Measurements from ENCODE around the gene AKNAD1.

AKNAD1 gene

DNA sequence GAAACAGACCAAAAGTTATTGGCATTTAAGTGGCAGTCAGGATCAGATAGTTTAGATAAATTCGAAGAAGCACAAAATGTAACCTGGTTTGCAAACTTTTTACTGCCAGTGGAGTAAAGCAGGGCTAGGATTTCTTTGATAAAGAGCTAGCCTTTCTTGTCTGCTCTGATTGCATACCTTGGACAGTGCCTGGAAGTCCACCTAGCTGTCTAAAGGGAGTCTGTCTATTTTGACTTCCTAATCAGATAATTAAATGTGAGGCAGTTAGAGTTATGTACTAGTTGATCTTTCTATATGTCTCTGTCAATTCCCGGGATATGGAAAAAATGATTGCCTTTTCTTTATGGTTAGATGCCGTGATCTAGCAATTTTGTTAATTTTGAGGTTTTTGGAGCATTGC, 24.0 kb upstream of the AKNAD1 start:
- H3K4me3 ChIP-seq (replicated peaks; ENCODE audit: low read depth, low read length): no peak overlapping the region
- no peak for DNase-seq (ENCODE audit: extremely low read depth, low read depth)
- TF ChIP-seq, protein P1, sequence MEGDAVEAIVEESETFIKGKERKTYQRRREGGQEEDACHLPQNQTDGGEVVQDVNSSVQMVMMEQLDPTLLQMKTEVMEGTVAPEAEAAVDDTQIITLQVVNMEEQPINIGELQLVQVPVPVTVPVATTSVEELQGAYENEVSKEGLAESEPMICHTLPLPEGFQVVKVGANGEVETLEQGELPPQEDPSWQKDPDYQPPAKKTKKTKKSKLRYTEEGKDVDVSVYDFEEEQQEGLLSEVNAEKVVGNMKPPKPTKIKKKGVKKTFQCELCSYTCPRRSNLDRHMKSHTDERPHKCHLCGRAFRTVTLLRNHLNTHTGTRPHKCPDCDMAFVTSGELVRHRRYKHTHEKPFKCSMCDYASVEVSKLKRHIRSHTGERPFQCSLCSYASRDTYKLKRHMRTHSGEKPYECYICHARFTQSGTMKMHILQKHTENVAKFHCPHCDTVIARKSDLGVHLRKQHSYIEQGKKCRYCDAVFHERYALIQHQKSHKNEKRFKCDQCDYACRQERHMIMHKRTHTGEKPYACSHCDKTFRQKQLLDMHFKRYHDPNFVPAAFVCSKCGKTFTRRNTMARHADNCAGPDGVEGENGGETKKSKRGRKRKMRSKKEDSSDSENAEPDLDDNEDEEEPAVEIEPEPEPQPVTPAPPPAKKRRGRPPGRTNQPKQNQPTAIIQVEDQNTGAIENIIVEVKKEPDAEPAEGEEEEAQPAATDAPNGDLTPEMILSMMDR (IDR thresholded peaks at IDR 0.05; ENCODE audit: low read depth, low read length, missing control alignments): no peak

DNA sequence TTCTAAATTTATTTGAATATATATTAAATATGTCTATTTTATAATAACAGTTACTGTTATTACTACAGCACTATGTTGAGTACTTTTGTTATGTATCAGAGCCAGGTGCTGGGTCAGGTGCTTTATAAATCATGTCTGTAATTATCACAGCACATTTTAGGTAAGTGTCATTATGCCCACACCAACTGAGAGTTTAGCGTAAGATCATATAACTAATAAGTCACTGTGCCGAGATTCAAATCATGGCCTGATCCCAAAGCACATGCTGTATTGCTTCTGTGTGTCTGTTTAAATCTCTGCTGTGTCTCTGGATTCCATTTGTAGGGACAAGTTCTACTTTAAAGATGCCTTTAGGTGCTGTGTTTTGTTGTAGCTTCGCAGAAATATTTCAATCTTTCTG, 21.8 kb upstream of the AKNAD1 start:
- H3K4me3 ChIP-seq (replicated peaks; ENCODE audit: low read depth, low read length): peak overlapping the region; percentile 82
- DNase-seq (ENCODE audit: extremely low read depth, low read depth): no peak
- TF ChIP-seq, protein P1 (IDR thresholded peaks at IDR 0.05; ENCODE audit: low read depth, low read length, missing control alignments): no peak

GRCh38 chr1:108878160-108878469, 21.2 kb upstream of the AKNAD1 start:
- H3K4me3 ChIP-seq (replicated peaks; ENCODE audit: low read depth, low read length): peak overlapping the region; percentile 82
- no peak for DNase-seq (ENCODE audit: extremely low read depth, low read depth)
- TF ChIP-seq, protein P1 (IDR thresholded peaks at IDR 0.05; ENCODE audit: low read depth, low read length, missing control alignments): no peak

- TF ChIP-seq, protein P1 (IDR thresholded peaks at IDR 0.05; ENCODE audit: low read depth, low read length, missing control alignments): no peak
- H3K4me3 ChIP-seq (replicated peaks; ENCODE audit: low read depth, low read length): peak overlapping the region; percentile 82
- DNase-seq (ENCODE audit: extremely low read depth, low read depth): no peak
These were observed 20.7 kb upstream of the AKNAD1 start for GRCh38 chr1:108877348-108878159.

GRCh38 chr1:108871050-108871724, 14.3 kb upstream of the AKNAD1 start:
- no peak overlapping the region for H3K4me3 ChIP-seq (replicated peaks; ENCODE audit: low read depth, low read length)
- TF ChIP-seq, protein P1 (IDR thresholded peaks at IDR 0.05; ENCODE audit: low read depth, low read length, missing control alignments): no peak
- DNase-seq (ENCODE audit: extremely low read depth, low read depth): no peak

DNA sequence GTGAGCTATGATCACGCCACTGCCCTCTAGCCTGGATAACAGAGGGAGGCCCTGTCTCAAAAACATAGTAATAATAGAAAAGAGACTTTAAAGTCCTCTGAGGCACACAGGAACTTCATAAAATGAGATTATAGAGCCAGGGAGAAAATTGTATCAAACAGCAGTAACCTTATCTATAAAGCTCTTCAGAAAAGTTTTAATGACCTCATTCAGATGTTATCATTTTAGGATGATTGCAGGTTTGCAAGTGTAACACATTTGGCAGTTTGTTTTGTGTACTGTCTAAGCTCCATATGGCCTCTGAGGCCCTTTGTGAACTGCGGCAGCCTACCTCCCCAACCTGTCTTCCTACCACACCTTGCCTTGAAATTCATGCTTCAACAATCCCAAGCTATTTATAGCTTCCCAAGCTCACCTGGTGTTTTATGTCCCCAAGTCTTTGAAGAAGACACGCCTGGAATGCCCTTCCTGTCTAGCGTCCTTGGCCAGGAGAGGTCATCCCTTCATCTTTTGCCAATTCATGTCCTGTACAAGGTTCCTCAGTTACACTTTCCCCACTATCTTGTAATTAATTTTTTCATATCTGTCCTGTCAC, 8.5 kb upstream of the AKNAD1 start:
- no peak for DNase-seq (ENCODE audit: extremely low read depth, low read depth)
- H3K4me3 ChIP-seq (replicated peaks; ENCODE audit: low read depth, low read length): no peak overlapping the region
- TF ChIP-seq, protein P1 (IDR thresholded peaks at IDR 0.05; ENCODE audit: low read depth, low read length, missing control alignments): no peak

All from HFF-Myc (cell line).